DMS 273 (cell line): ENCODE data around the gene DGKE.

Experiments used
- DNase-seq: peaks from one replicate; lab custom pipeline; 2025; ENCODE audit not compliant: unreplicated experiment; lab: John Stamatoyannopoulos, UW

Gene DGKE

GRCh38 chr17:56913000-56913311 lies 79.0 kb downstream of the DGKE start:
- no peak for DNase-seq

- peak; percentile 77 for DNase-seq
Observed at GRCh38 chr17:56913353-56913866, 79.5 kb downstream of the DGKE start.

GRCh38 chr17:56913867-56914580 lies 80.1 kb downstream of the DGKE start, which contains the start of gene TRIM25:
Gene TRIM25, minus strand, starts transcription at chr17:56914049. Its CDS starts 61 bp downstream, at chr17:56913988.
- DNase-seq, result peak; percentile 94

- DNase-seq, result peak; percentile 63
Observed at GRCh38 chr17:56914581-56915273, 80.8 kb downstream of the DGKE start.

- no peak for DNase-seq
Observed at GRCh38 chr17:56917559-56918296, 83.8 kb downstream of the DGKE start.

- no peak for DNase-seq
Observed at GRCh38 chr17:56918916-56919315, 85.0 kb downstream of the DGKE start.
